Fibroblast of peridontal ligament (primary cell): Measurements from ENCODE around the gene SLC38A9.

Experiments
- DNase-seq: peaks from one replicate; pipeline ENCODE4 v3.0.0-alpha.2; 2010; ENCODE audit errors: extremely low read depth

The SLC38A9 gene

GRCh38 chr5:55613112-55613868, 98.8 kb downstream of the SLC38A9 start:
- no peak for DNase-seq

- DNase-seq: no peak
These were observed 101.6 kb downstream of the SLC38A9 start for GRCh38 chr5:55610542-55610941.

GRCh38 chr5:55609413-55609812, 102.7 kb downstream of the SLC38A9 start:
- no peak for DNase-seq

GRCh38 chr5:55608595-55609349, 103.4 kb downstream of the SLC38A9 start:
- no peak for DNase-seq

GRCh38 chr5:55607309-55607708, 104.8 kb downstream of the SLC38A9 start:
- peak; percentile 51 for DNase-seq

- DNase-seq: peak; percentile 69
These were observed 107.5 kb downstream of the SLC38A9 start for GRCh38 chr5:55604611-55605067.

GRCh38 chr5:55603922-55604321, 108.2 kb downstream of the SLC38A9 start:
- DNase-seq: no peak

GRCh38 chr5:55601628-55602027, 110.5 kb downstream of the SLC38A9 start:
- no peak for DNase-seq

GRCh38 chr5:55601204-55601618, 110.9 kb downstream of the SLC38A9 start:
- peak; percentile 86 for DNase-seq

- peak; percentile 50 for DNase-seq
These were observed 111.5 kb downstream of the SLC38A9 start for GRCh38 chr5:55600497-55601203.

GRCh38 chr5:55600086-55600485, 112.0 kb downstream of the SLC38A9 start:
- no peak for DNase-seq

- no peak for DNase-seq
These were observed 112.7 kb downstream of the SLC38A9 start for GRCh38 chr5:55599148-55600050.

- peak; percentile 84 for DNase-seq
These were observed 114.8 kb downstream of the SLC38A9 start for GRCh38 chr5:55597014-55597981.

GRCh38 chr5:55594671-55595070, 117.5 kb downstream of the SLC38A9 start:
- no peak for DNase-seq

GRCh38 chr5:55593115-55593472, 119.0 kb downstream of the SLC38A9 start:
- no peak for DNase-seq

GRCh38 chr5:55592388-55593114, 119.6 kb downstream of the SLC38A9 start:
- no peak for DNase-seq

GRCh38 chr5:55591686-55592085, 120.4 kb downstream of the SLC38A9 start:
- DNase-seq: no peak

GRCh38 chr5:55585206-55585610, 126.9 kb downstream of the SLC38A9 start:
- DNase-seq: no peak

GRCh38 chr5:55584398-55585205, 127.5 kb downstream of the SLC38A9 start:
- DNase-seq: no peak
